ENCODE data around the gene NUB1. TPM values are rescaled to one million over a fixed set of nuclear protein-coding genes. Genes with fewer than 3 reads are reported as not detected.

Gene NUB1
- total RNA-seq, 4 donors from 2014 or later = 40.1 to 48.3 (median 47.5) TPM

DNA sequence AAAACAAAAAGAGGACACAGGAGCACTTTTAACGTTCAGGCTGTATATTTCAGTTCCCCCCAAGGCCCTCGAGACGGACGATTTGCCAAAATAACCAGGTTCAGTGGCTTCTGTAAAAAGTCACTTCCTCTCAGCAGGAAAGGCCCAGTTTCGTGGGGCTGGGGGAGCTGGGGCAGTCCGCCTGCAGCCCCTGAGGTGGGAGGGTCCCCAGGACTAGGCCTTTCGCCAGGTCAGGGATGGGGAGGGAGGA is 39.4 kb downstream of the NUB1 start:
- DNase-seq (ENCODE audit: low spot score in 2 of 2) = peak in 1 of 2 donors; percentile 79
- TF ChIP-seq POLR2A (IDR thresholded peaks at IDR 0.05) = no peak
- TF ChIP-seq, protein P1, sequence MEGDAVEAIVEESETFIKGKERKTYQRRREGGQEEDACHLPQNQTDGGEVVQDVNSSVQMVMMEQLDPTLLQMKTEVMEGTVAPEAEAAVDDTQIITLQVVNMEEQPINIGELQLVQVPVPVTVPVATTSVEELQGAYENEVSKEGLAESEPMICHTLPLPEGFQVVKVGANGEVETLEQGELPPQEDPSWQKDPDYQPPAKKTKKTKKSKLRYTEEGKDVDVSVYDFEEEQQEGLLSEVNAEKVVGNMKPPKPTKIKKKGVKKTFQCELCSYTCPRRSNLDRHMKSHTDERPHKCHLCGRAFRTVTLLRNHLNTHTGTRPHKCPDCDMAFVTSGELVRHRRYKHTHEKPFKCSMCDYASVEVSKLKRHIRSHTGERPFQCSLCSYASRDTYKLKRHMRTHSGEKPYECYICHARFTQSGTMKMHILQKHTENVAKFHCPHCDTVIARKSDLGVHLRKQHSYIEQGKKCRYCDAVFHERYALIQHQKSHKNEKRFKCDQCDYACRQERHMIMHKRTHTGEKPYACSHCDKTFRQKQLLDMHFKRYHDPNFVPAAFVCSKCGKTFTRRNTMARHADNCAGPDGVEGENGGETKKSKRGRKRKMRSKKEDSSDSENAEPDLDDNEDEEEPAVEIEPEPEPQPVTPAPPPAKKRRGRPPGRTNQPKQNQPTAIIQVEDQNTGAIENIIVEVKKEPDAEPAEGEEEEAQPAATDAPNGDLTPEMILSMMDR (IDR thresholded peaks at IDR 0.05) = no peak
- no peak overlapping the region for H3K4me3 ChIP-seq (ENCODE audit: low read depth, poor library complexity, severe bottlenecking)
- WGBS, 2 donors = 41 to 58% methylated on average over 7 of the region's 7 CpGs
- intact Hi-C loops (cut with DNase I; ENCODE audit: low total_unique reads) = no loop called here

DNA sequence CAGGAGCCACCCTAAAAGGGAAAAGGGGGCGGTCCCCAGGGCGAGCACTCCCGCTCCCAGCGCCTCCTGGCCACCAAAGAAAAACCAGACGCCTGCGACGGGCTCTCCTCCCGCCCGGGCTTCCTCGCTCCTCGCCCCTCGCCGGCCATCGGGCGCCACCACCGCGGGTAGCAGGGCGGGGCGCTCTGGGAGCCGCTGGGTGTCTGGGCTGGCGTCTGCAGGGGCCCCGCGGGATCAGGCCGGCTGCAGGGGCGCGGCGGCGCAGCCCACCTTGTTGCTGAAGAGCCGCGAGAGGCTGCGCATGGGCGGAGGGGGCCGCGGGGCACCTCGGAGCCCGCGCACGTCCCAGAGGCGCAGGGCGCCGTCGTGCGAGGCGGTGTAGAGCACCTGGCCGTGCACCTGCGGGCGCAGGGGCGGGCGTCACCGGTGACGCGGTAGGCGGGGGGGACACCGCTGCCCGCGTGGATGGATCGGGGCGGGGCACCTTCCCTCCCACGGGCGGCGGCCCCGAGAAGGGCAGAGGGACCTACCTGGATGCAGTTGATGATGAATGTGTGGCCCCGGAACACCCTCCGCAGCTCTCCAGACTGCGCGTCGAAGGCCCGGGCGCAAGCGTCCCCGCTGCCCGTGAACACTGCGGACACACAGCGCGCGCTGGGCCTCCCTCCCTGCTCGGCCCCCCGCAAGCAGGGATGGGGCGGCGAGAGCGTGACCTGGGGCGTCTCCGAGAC is 39.9 kb downstream of the NUB1 start:
- no peak for TF ChIP-seq POLR2A (IDR thresholded peaks at IDR 0.05)
- TF ChIP-seq, protein P1 (IDR thresholded peaks at IDR 0.05) = no peak
- WGBS, 2 donors = 4 to 19% methylated on average over 24 of the region's 83 CpGs
- peak in 1 of 2 donors; percentile 80 for DNase-seq (ENCODE audit: low spot score in 2 of 2)
- no peak overlapping the region for H3K4me3 ChIP-seq (ENCODE audit: low read depth, poor library complexity, severe bottlenecking)
- intact Hi-C loops (cut with DNase I; ENCODE audit: low total_unique reads) = no loop called here

DNA sequence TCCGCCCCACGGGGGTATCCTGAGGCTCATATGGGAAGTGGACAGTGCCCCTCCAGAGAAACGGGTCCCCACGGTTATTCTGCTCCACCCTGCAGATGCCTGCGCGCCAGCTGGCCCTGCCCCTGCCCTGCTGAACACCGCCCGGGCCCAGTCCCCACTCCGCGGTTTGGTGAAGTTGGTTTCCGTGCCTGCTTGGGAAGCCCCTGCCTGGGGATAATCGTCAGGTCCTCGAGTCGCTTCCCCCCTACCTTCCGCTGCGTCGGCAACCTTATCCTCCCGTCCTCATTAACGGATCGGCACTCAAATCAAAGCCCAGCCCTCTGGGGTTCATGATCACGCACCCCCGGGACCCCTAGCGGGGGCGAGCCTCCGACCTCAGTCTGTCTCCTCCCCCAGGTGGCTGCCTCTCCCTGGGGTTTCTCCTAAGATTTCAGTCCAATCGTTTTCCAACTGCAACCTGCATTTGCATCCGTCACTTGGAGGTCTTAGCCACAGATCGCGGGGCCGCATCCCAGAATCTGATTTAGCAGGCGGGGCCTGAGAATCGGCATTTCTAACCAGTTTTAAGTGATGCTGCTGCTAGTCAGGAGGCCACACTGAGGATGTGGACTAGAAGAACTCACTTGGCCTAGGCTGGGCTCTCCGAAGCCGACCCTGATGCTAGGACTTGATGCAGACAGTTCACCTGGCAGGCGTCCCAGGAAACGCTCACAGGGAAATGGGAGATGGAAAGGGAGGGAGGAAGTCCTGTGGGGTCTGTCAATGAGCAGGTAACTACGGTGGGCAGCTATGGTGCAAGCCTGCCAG is 40.7 kb downstream of the NUB1 start:
- intact Hi-C loops (cut with DNase I; ENCODE audit: low total_unique reads) = no loop called here
- WGBS, 2 donors = 29 to 31% methylated on average over 35 to 37 of the region's 37 CpGs
- peak in 1 of 2 donors; percentile 82 for DNase-seq (ENCODE audit: low spot score in 2 of 2)
- TF ChIP-seq POLR2A (IDR thresholded peaks at IDR 0.05) = no peak
- TF ChIP-seq, protein P1 (IDR thresholded peaks at IDR 0.05) = no peak
- H3K4me3 ChIP-seq (ENCODE audit: low read depth, poor library complexity, severe bottlenecking) = no peak overlapping the region

DNA sequence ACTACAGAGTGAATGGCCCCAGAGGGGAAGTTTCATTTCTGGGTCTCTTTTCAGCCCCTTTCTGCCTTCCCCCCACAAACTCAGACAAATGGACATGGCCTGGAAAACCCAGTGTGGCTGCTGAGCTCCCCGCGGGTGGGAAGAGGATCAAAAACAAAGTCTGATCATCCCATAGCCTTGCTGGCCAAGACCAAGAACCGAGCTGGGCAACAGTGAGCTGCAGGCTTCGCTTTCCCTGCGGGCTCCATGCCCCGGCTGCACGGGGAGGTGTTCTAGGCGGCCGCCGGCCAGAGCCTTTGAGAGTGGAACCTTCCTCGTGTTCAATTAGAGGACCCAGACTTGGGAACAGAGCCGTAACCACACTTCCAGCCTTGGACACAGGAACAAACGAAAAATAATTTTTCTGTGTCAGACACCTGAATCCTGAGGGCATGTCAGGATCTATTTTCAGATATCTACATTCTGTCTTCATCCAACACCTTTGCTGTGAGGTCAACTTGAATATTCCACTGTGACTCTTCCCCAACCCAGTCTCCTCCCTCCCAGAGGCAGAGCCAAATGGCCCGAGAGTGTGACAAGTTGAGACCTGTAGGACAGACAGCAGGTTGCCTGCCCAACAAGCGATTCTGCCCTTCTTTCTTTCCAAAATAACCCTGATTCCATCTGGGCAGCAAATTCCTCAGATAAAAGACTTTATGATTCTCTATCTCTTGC is 42.2 kb downstream of the NUB1 start:
- 66 to 72% methylated on average over 15 of the region's 15 CpGs for WGBS, 2 donors
- DNase-seq (ENCODE audit: low spot score in 2 of 2) = peak in 1 of 2 donors; percentile 49
- TF ChIP-seq, protein P1 (IDR thresholded peaks at IDR 0.05) = no peak
- TF ChIP-seq POLR2A (IDR thresholded peaks at IDR 0.05) = no peak
- no peak overlapping the region for H3K4me3 ChIP-seq (ENCODE audit: low read depth, poor library complexity, severe bottlenecking)
- intact Hi-C loops (cut with DNase I; ENCODE audit: low total_unique reads) = no loop called here

DNA sequence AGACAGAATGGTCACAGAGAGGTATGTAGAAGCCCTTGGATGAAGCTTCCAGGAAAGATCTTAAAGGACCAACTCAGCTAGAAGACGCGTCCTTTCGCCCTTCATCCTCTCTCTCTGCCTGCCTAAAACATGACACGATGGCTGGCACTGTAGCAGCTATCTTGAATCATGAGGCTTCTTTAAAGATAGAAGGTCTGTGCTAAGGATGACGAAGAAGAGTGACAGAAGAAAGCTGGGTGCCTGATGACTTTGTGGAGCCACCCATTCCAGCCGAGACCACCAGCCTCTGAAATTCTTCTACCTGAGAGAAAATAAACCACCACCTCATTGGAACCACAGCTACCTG is 42.7 kb downstream of the NUB1 start:
- intact Hi-C loops (cut with DNase I; ENCODE audit: low total_unique reads) = no loop called here
- DNase-seq (ENCODE audit: low spot score in 2 of 2) = no peak
- H3K4me3 ChIP-seq (ENCODE audit: low read depth, poor library complexity, severe bottlenecking) = no peak overlapping the region
- WGBS, 2 donors = 87 to 89% methylated on average over 6 of the region's 6 CpGs
- TF ChIP-seq, protein P1 (IDR thresholded peaks at IDR 0.05) = no peak
- TF ChIP-seq POLR2A (IDR thresholded peaks at IDR 0.05) = no peak
